CD4-positive, alpha-beta T cell treated with Interleukin-17A for 1 hour (primary cell): ENCODE measurements around the gene WDR11.

Experiments used
- DNase-seq: peaks from one replicate; pipeline ENCODE4 v3.0.0-alpha.2; 2020

The WDR11 gene

DNA sequence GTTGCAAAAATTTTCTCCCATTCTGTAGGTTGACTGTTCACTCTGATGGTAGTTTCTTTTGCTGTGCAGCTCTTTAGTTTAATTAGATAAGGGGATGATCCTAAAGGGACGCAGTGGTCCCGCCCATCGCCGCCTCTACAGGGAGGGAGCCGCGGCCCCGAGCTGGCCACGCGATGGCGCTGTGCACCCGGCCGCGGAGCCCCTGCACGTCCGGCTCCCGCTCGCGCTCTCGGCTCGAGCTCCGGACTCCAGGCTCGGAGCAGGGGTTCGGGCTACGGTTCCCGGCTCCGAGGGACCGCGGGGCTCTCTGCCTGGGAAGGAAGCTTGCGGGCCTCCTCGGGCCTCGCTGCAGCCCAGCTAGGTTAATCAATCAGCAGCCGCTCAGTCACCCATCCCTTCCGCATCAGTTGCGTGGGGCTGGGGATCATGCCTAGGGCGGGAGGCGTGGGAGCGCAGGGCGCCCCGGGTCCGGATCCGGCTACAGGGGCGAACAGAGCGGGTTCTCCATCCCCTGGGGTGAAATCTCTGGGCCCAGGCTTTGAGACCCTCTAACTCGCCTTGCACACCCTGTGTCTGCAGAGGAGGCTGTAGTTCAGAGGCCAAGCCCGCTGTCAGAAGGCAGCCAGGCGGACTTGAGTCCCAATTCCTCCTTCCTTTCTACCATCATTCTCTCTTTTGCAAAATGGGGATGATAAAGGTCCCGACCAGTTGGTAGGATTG, 97.9 kb downstream of the WDR11 start:
- peak; percentile 42 for DNase-seq

DNA sequence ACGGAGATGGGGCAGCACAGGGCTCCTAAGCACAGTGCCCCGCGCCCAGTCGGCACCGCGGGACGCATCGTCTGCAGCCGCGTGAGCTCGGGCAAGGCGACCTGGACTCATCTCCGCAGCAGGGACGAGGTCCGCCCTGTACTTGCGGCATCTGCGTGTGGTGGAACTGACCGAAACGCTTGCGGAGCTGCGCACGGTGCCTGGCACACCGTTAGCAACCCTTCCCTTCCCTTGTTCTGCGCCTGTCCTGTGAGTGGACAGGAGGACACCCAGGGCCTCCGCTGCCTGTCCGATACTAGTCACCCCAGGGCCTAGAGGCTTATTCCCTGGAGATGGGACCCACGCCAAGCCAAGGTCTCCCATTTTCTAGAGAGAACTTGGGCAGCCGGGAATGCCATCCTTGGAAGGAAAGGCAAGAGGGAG, 98.5 kb downstream of the WDR11 start:
- DNase-seq: no peak

DNA sequence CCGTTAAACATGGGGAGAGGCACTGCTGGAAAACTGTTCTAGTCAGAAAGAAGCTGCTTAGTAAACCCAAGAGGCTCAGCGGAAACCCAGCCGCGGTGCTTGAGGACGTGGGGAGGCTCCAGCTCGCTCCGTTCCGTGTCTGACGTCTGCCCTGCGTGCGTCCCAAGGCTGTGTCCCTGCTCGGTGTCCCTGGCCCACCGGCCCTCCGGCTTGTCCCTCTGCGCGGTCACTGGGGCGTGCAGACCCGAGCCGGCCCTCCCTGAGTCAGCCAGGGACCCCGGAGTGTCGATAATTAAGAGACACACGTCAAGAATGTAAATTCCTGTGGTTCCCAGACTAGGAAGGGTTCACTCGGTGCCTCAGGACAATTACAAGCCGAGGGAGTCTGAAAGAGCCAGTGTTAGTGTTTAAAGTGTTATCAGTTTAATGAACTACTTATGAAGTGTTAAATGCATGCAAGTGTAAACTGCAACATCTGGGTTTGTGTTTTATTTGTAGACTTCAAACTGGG, 98.9 kb downstream of the WDR11 start:
- DNase-seq: no peak

DNA sequence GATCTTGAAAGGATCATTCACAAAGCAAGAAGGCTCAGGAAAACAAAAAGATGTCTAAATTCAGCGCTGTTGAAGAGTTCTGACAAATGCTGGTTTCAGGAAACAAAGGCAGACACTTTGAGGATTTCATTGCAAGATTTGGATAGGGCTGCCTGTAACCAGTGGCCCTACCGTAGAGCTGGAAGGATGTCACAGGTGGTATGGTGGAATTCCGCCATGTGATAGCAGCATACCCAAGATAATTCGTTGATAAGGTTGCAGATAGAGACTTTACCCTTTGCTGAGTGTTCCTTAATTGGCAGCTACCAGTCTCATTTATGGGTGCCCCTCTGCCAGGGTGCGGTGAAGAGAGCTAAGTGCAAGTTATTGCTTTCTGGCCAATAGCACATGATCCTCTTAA, 100.1 kb downstream of the WDR11 start:
- DNase-seq: no peak

DNA sequence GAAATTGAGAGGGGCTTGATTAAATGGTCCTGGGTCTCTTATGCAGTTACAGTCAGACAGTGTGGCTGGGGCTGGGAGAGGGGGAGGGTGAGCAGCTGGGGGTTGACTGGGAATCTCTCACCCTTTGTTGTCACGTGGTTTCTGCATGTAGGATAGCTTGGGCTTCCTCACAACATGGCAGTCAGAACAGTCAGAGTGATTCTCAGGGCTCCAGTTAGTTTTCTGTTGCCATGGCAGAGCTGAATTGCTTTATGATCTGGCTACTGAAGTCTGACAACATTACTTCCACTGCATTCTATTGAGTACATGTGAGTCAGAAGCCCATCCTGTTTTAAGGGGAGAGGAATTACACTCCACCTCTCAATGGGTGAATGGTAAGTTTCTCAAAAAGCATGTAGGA, 102.7 kb downstream of the WDR11 start:
- DNase-seq: no peak
